GM12873 (cell line): Measurements from ENCODE around the gene ATP5PD.

Source experiments
- TF ChIP-seq, protein P1 (sequence below): IDR thresholded peaks from 2 replicates; pipeline ENCODE4 v1.5.1; 2012; ENCODE audit warnings: low read depth, mild to moderate bottlenecking, moderate library complexity, low read length, control low read depth; ENCODE audit not compliant: insufficient read depth; ENCODE audit errors: missing control alignments

Gene ATP5PD

GRCh38 chr17:75074532-75074931 lies 27.8 kb upstream of the ATP5PD start:
- TF ChIP-seq, protein P1, sequence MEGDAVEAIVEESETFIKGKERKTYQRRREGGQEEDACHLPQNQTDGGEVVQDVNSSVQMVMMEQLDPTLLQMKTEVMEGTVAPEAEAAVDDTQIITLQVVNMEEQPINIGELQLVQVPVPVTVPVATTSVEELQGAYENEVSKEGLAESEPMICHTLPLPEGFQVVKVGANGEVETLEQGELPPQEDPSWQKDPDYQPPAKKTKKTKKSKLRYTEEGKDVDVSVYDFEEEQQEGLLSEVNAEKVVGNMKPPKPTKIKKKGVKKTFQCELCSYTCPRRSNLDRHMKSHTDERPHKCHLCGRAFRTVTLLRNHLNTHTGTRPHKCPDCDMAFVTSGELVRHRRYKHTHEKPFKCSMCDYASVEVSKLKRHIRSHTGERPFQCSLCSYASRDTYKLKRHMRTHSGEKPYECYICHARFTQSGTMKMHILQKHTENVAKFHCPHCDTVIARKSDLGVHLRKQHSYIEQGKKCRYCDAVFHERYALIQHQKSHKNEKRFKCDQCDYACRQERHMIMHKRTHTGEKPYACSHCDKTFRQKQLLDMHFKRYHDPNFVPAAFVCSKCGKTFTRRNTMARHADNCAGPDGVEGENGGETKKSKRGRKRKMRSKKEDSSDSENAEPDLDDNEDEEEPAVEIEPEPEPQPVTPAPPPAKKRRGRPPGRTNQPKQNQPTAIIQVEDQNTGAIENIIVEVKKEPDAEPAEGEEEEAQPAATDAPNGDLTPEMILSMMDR = no peak

- TF ChIP-seq, protein P1 = no peak
These were observed 26.9 kb upstream of the ATP5PD start for GRCh38 chr17:75073618-75074047.

DNA sequence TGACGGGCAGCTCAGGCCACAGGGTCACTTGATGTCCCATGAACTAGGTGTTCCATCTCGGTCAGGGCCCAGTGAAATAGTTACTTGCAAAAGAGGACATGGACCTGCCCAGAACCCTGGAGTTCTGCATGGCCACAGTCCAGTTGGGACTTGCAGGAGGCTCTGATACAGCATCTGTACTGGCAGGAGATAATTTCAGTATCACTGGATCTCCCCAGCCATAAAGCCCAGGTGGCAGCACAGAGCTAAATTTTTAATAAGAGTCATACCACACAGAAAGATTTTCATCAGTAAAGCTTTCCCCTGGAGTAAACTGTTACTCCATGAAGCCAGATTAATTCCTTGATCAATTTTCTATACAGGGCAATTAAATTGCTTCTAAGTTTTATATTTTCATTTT lies 23.0 kb upstream of the ATP5PD start:
- TF ChIP-seq, protein P1 = peak; percentile 26

GRCh38 chr17:75068750-75069149 lies 22.0 kb upstream of the ATP5PD start:
- TF ChIP-seq, protein P1 = no peak

DNA sequence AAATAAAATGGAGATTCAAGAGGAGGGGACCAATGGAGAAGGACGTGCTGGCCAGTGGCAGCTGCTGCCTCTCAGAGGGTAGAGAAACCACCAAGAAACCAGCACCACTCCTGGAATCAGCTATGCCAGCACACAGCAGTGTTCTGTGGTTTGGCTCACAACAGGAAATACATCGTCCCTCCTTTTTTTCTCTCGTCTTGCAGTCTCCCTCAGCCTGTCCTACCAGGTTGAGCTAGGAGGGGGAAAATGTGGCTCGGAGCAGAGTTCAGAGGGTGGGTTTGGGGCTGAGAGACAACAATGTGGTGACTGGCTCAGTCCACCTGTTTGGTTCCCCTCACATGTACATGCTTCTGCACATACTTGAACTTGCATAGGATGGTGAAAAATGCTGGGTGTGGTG lies 21.1 kb upstream of the ATP5PD start:
- TF ChIP-seq, protein P1 = no peak

GRCh38 chr17:75065562-75066151 lies 18.9 kb upstream of the ATP5PD start:
- TF ChIP-seq, protein P1 = no peak

DNA sequence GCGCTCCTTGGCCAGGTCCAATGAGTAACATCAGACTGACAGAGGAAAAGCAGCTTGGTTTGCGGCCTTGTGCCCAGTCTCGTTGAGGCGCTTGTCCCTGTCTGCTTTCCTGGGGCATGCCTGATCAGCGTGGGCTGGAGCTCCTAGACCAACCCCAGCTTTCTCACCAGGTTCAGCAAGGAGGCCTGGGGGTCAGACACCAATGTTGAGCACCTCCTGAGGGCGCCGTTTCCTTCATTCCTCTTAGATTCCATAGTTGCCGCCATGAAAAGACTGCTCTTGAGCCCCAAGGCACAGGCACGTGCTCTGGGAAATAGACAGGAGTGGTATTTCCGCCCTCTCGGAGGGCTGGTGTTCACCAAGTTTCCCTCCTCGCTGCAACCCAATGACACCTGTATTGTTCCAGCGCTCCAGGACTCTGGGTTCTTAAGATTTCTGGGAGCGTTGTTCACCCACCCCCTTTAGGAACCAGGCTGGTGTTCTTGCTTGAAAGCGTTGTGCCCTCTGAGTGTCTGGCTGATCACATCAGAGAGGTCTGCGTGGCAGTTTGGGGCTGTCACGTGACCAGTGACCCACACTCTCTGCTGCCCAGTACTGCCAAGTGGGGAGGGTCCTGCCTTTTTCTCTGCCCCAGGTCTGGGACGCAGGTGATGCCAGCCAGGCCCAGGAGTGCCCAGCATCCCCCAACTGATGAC lies 18.2 kb upstream of the ATP5PD start:
- TF ChIP-seq, protein P1 = no peak
